Activated T-helper 17 cell treated with anti-CD3 and anti-CD28 coated beads, Interleukin-2, amount 50 U/mL, for 72 hours (primary cell): ENCODE data around the gene PSMB9. TPM values are rescaled to one million over a fixed set of nuclear protein-coding genes. Genes with fewer than 3 reads are reported as not detected.

ENCODE experiments used
- ATAC-seq: fragments of 150-1000 bp; cut with Tn5 transposase; replicated peaks from 2 replicates; pipeline ENCODE4 v1.10.0; 2021; ENCODE audit warnings: mild to moderate bottlenecking, moderate library complexity
- H3K27ac Mint-ChIP-seq: one replicate; pipeline ENCODE4 v1.8.0; 2022; ENCODE audit warnings: mixed read lengths
- H3K27me3 Mint-ChIP-seq: one replicate; pipeline ENCODE4 v1.8.0; 2022; ENCODE audit warnings: mixed read lengths
- H3K36me3 Mint-ChIP-seq: one replicate; pipeline ENCODE4 v1.8.0; 2022; ENCODE audit warnings: low read depth, mild to moderate bottlenecking, mixed read lengths
- H3K4me1 Mint-ChIP-seq: one replicate; pipeline ENCODE4 v1.8.0; 2022; ENCODE audit warnings: mixed read lengths
- H3K4me3 Mint-ChIP-seq: one replicate; pipeline ENCODE4 v1.8.0; 2022; ENCODE audit warnings: mild to moderate bottlenecking, mixed read lengths
- H3K9me3 Mint-ChIP-seq: one replicate; pipeline ENCODE4 v1.8.0; 2022; ENCODE audit warnings: mixed read lengths
- total RNA-seq, 2 donors: library from RNA; stranded (reverse); gene quantifications; one replicate each; pipeline ENCODE4 v1.2.3, GENCODE V29; 2022

PSMB9 gene
- total RNA-seq, 2 donors from 2014 or later, result 203 to 215 TPM

DNA sequence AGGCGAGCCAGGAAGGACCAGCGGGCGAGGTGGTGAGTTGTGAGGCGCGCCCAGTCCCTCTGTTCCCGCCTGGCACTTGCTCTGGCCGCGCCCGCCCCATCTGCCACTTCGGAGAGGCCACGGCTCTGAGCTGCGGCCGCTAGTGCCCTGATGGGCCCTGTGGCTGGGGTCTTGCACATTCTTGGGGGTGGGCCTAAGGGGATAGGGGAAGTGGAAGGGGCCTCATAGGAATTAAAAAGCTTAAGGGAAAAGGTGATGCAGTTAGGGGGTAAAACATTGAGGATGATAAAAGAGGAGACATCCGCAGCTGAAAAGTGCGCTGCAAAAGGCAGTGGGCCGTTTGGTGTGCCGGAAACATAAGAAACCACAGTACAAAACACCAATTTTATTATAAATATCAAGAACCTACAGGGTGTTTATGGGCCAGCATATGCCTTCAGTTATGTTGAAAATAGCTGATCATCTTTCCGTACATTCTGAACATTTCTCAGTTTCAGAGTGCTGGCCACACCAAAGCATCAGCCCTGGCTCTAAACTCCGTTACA is 9.1 kb upstream of the PSMB9 start:
- Mint-ChIP-seq H3K36me3 (peaks cover 100% of the 10 kb centered on the region), H3K4me1 (peaks cover 49% of the 10 kb centered on the region), H3K4me3 (peak overlapping the region; percentile 95), H3K27ac (peak overlapping the region; percentile 100), H3K27me3 (no peaks in the 10 kb centered on the region), H3K9me3 (peaks cover 3% of the 10 kb centered on the region)
- peak; percentile 0 for ATAC-seq

- peak; percentile 27 for ATAC-seq
- Mint-ChIP-seq H3K9me3 (peaks cover 3% of the 10 kb centered on the region), H3K4me1 (peaks cover 50% of the 10 kb centered on the region), H3K4me3 (peak overlapping the region; percentile 95), H3K36me3 (peaks cover 100% of the 10 kb centered on the region), H3K27ac (peak overlapping the region; percentile 100), H3K27me3 (no peaks in the 10 kb centered on the region)
Measured at GRCh38 chr6:32845384-32845884, 8.6 kb upstream of the PSMB9 start.

DNA sequence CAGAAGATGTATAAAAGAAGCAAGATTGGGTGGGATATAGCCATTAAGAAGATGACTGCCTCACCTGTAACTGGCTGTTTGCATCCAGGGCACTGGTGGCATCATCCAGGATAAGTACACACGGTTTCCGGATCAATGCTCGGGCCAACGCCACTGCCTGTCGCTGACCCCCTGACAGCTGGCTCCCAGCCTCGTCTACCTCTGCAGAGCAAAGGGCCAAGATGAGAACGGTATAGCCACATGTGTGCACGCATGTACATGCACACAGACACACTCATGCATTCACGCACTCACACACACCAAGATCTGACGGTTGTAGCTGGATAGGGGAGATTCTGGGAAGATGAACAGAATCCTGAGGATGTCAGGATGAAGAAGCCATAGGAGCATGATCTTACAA is 7.0 kb upstream of the PSMB9 start:
- H3K4me3 Mint-ChIP-seq, result peak overlapping the region; percentile 95
- H3K27me3 Mint-ChIP-seq, result no peaks in the 10 kb centered on the region
- H3K36me3 Mint-ChIP-seq, result peaks cover 100% of the 10 kb centered on the region
- no peak for ATAC-seq
- H3K27ac Mint-ChIP-seq, result peak overlapping the region; percentile 100
- peaks cover 46% of the 10 kb centered on the region for H3K4me1 Mint-ChIP-seq
- H3K9me3 Mint-ChIP-seq, result peaks cover 3% of the 10 kb centered on the region

- no peaks in the 10 kb centered on the region for H3K27me3 Mint-ChIP-seq
- no peak for ATAC-seq
- peak overlapping the region; percentile 100 for H3K27ac Mint-ChIP-seq
- peaks cover 42% of the 10 kb centered on the region for H3K4me1 Mint-ChIP-seq
- peak overlapping the region; percentile 95 for H3K4me3 Mint-ChIP-seq
- H3K9me3 Mint-ChIP-seq, result peaks cover 3% of the 10 kb centered on the region
- H3K36me3 Mint-ChIP-seq, result peaks cover 100% of the 10 kb centered on the region
Measured at GRCh38 chr6:32847795-32848194, 6.2 kb upstream of the PSMB9 start.

DNA sequence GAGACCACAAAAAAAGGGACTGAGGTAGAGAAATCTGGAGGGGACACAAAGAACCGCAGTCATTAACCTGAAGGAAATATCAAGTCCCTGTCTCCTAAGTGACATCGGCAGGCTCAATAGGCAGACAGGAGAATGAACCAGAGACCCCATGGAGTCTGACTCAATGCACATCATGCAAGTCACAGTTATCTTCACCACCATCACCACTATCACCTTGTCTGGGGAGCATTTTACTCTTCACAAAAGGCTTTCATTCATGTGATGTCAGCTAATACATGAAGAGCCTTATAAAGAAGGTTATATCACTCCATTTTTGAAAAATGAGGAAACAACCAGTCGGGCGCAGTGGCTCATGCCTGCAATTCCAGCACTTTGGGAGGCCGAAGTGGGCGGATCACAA is 4.9 kb upstream of the PSMB9 start:
- ATAC-seq, result no peak
- peak overlapping the region; percentile 95 for H3K4me3 Mint-ChIP-seq
- no peaks in the 10 kb centered on the region for H3K27me3 Mint-ChIP-seq
- H3K36me3 Mint-ChIP-seq, result peaks cover 95% of the 10 kb centered on the region
- H3K9me3 Mint-ChIP-seq, result peaks cover 3% of the 10 kb centered on the region
- H3K27ac Mint-ChIP-seq, result peak overlapping the region; percentile 100
- peaks cover 42% of the 10 kb centered on the region for H3K4me1 Mint-ChIP-seq

DNA sequence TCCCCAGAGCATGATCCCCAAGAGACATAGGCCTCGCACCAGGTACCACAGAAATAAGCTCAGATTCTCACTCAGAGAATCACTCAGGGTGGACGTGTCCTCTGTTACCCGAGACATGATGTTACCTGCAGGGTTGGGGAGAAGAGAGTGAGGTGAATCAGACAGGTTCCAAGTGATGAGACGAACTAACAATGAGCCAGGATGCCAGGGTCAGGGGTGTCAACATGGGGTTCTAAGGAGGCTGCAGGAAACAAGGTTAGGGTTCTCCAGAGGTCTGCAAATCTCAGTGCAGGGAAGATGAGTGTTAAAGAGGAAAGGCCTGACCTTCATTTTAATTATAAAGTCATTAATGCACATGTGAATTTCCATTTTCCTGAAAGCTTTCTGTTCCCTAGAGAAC is 3.0 kb upstream of the PSMB9 start:
- peak overlapping the region; percentile 93 for H3K27ac Mint-ChIP-seq
- no peak for ATAC-seq
- peaks cover 95% of the 10 kb centered on the region for H3K36me3 Mint-ChIP-seq
- no peaks in the 10 kb centered on the region for H3K27me3 Mint-ChIP-seq
- peak overlapping the region; percentile 95 for H3K4me3 Mint-ChIP-seq
- peaks cover 3% of the 10 kb centered on the region for H3K9me3 Mint-ChIP-seq
- peaks cover 46% of the 10 kb centered on the region for H3K4me1 Mint-ChIP-seq

GRCh38 chr6:32852018-32852843 is 1.8 kb upstream of the PSMB9 start:
- Mint-ChIP-seq H3K4me3 (peak overlapping the region; percentile 95), H3K27ac (peak overlapping the region; percentile 93), H3K4me1 (peaks cover 51% of the 10 kb centered on the region), H3K9me3 (peaks cover 3% of the 10 kb centered on the region), H3K36me3 (peaks cover 95% of the 10 kb centered on the region), H3K27me3 (no peaks in the 10 kb centered on the region)
- no peak for ATAC-seq

DNA sequence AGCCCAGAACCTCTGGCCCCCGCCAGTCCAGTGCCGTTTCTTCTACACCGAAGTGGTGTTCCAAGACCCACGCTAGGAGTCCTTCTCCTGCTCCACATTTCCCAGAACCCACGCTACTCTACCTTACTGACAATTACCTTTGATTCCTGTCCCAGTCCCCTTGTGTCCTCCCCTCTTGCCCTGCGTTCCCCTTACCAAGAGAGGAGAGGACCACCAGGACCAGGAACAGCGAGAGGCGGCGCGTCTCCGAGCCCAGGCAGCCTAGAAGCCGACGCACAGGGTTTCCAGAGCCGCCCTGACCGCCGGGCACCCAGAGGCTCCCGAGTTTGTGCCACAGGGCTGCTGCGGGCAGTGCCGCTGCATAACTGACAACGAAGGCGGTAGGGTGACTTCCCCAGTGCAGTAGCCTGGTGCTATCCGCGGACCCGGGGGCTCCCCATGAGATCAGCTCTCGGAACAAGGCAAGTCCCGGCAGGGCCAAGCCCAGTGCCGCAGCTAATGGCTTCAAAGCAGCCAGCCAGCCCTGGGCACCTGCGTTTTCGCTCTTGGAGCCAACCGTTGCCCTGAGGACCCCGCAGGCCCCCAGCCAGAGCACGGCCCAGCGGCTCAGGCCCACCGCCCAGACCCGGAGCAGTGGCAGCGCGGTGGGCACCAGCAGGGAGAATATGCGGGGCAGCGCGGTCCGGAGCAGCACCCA is 1.0 kb upstream of the PSMB9 start:
- Mint-ChIP-seq H3K9me3 (peaks cover 2% of the 10 kb centered on the region), H3K36me3 (peaks cover 95% of the 10 kb centered on the region), H3K4me3 (peak overlapping the region; percentile 95), H3K27ac (peak overlapping the region; percentile 93), H3K27me3 (no peaks in the 10 kb centered on the region), H3K4me1 (peaks cover 51% of the 10 kb centered on the region)
- peak; percentile 69 for ATAC-seq

GRCh38 chr6:32854376-32855178 is 585 bp downstream of the PSMB9 start:
- peaks cover 95% of the 10 kb centered on the region for H3K36me3 Mint-ChIP-seq

DNA sequence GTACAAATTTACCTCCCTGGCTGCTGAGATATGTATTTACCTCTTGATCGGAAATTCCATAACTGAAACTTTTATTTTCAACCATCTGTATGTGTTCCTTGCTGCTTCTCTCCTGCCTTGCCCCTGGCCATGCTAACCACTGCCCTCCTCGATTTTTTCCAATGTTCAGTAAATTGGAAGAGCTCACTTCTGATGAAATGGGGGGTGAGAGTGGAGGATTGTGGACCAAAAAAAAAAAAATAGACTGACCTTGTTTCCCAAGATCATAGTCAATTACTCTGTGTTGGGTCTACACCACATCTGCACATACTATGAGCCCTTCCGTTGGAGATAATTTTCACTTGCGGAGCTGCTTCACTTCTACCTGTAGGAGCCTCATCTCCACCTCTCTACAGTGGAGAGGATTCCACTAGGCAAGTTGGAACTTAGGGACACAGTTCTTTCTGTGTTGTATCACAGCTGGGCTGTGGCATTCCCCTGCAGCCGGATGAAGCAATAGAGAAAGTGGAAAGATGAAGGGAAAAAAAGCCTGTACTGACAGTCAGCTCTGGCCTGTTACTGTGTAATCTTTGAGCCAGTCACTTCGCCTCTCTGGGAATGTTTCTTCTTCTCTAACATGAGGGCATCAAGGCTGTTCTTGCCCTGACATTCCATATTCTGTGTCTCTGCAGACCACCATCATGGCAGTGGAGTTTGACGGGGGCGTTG is 1.6 kb downstream of the PSMB9 start:
- Mint-ChIP-seq H3K4me3 (peak overlapping the region; percentile 95), H3K4me1 (peaks cover 40% of the 10 kb centered on the region), H3K27me3 (no peaks in the 10 kb centered on the region), H3K27ac (peak overlapping the region; percentile 93), H3K9me3 (no peaks in the 10 kb centered on the region), H3K36me3 (peaks cover 95% of the 10 kb centered on the region)
- no peak for ATAC-seq

More at GRCh38 chr6:32854376-32855178, 585 bp downstream of the PSMB9 start:
- peak; percentile 22 for ATAC-seq
- H3K27me3 Mint-ChIP-seq, result no peaks in the 10 kb centered on the region
- H3K4me1 Mint-ChIP-seq, result peaks cover 45% of the 10 kb centered on the region
- no peaks in the 10 kb centered on the region for H3K9me3 Mint-ChIP-seq
- H3K27ac Mint-ChIP-seq, result peak overlapping the region; percentile 93
- peak overlapping the region; percentile 95 for H3K4me3 Mint-ChIP-seq

- H3K27me3 Mint-ChIP-seq, result no peaks in the 10 kb centered on the region
- peak overlapping the region; percentile 67 for H3K27ac Mint-ChIP-seq
- peak overlapping the region; percentile 95 for H3K4me3 Mint-ChIP-seq
- peaks cover 39% of the 10 kb centered on the region for H3K4me1 Mint-ChIP-seq
- ATAC-seq, result no peak
- peaks cover 95% of the 10 kb centered on the region for H3K36me3 Mint-ChIP-seq
- no peaks in the 10 kb centered on the region for H3K9me3 Mint-ChIP-seq
Measured at GRCh38 chr6:32857156-32857891, 3.3 kb downstream of the PSMB9 start.

GRCh38 chr6:32858194-32858593 is 4.2 kb downstream of the PSMB9 start:
- no peak for ATAC-seq
- Mint-ChIP-seq H3K4me3 (peak overlapping the region; percentile 95), H3K4me1 (peaks cover 39% of the 10 kb centered on the region), H3K36me3 (peaks cover 93% of the 10 kb centered on the region), H3K27me3 (no peaks in the 10 kb centered on the region), H3K27ac (peak overlapping the region; percentile 67), H3K9me3 (no peaks in the 10 kb centered on the region)

DNA sequence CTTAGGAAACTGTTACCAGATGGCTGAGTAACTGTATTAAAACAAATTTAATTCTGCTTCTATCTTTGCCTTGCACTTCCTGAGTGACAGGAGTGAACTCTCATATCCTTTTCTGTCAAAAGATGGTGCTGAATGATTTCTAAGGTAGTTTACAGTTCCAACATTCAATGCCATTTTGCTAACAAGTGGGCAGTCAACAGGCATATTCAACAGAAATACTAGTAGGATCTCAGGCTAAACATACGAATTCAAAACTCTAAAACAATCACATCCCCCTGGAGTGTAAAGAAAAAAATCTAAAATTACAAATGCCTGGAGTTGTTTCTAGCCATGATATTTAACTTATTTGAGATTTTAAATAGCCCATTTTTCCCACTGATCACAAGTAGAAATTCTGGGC is 6.7 kb downstream of the PSMB9 start:
- Mint-ChIP-seq H3K27me3 (no peaks in the 10 kb centered on the region), H3K36me3 (peaks cover 75% of the 10 kb centered on the region), H3K9me3 (no peaks in the 10 kb centered on the region), H3K4me1 (peaks cover 44% of the 10 kb centered on the region), H3K4me3 (no peak overlapping the region), H3K27ac (peak overlapping the region; percentile 53)
- no peak for ATAC-seq
